ENCODE results near the gene HCK. TPM values are rescaled to one million over a fixed set of nuclear protein-coding genes. Genes with fewer than 3 reads are reported as not detected.
"Not testable (repeated sequence)": the region's sequence is repeated elsewhere in the genome, so short reads cannot be mapped to it uniquely, and the experiment has no call there.

Gene HCK
- total RNA-seq, 4 donors from 2014 or later = 3.0 to 16.9 (median 6.7) TPM

- no peak for DNase-seq
- peaks cover 0 to 58% (median 2%) of the 10 kb centered on the region in 4 donors for H3K27me3 ChIP-seq
- 48 to 61% methylated on average over 8 to 12 of the region's 12 CpGs for WGBS, 2 donors
- H3K27ac ChIP-seq = no peak overlapping the region
- H3K4me3 ChIP-seq = no peak overlapping the region
- no peaks in the 10 kb centered on the region for H3K9me3 ChIP-seq
- H3K36me3 ChIP-seq = no peaks in the 10 kb centered on the region
- no peak for TF ChIP-seq POLR2A (IDR thresholded peaks at IDR 0.05)
- TF ChIP-seq, protein P1, sequence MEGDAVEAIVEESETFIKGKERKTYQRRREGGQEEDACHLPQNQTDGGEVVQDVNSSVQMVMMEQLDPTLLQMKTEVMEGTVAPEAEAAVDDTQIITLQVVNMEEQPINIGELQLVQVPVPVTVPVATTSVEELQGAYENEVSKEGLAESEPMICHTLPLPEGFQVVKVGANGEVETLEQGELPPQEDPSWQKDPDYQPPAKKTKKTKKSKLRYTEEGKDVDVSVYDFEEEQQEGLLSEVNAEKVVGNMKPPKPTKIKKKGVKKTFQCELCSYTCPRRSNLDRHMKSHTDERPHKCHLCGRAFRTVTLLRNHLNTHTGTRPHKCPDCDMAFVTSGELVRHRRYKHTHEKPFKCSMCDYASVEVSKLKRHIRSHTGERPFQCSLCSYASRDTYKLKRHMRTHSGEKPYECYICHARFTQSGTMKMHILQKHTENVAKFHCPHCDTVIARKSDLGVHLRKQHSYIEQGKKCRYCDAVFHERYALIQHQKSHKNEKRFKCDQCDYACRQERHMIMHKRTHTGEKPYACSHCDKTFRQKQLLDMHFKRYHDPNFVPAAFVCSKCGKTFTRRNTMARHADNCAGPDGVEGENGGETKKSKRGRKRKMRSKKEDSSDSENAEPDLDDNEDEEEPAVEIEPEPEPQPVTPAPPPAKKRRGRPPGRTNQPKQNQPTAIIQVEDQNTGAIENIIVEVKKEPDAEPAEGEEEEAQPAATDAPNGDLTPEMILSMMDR (IDR thresholded peaks at IDR 0.05) = no peak
- intact Hi-C loops (cut with DNase I) = loop anchor here (10.0 kb wide), 1 partner anchor 204 kb away; no protein-coding TSS in a partner anchor
- H3K4me1 ChIP-seq = peaks cover 0 to 12% (median 9%) of the 10 kb centered on the region in 3 donors
Measured at GRCh38 chr20:32028647-32029372, 23.2 kb upstream of the HCK start.

GRCh38 chr20:32029561-32029960, 22.5 kb upstream of the HCK start:
- intact Hi-C loops (cut with DNase I) = loop anchor here (10.0 kb wide), 1 partner anchor 205 kb away; no protein-coding TSS in a partner anchor
- no peak overlapping the region for H3K27ac ChIP-seq
- no peak overlapping the region for H3K4me3 ChIP-seq
- 96% methylated on average over 11 of the region's 11 CpGs; no CpG with 5 or more reads in 1 of the 2 donors for WGBS, 2 donors
- peaks cover 0 to 58% (median 2%) of the 10 kb centered on the region in 4 donors for H3K27me3 ChIP-seq
- TF ChIP-seq, protein P1 (IDR thresholded peaks at IDR 0.05) = no peak
- TF ChIP-seq POLR2A (IDR thresholded peaks at IDR 0.05) = no peak
- no peaks in the 10 kb centered on the region for H3K36me3 ChIP-seq
- peaks cover 0 to 12% (median 9%) of the 10 kb centered on the region in 3 donors for H3K4me1 ChIP-seq
- H3K9me3 ChIP-seq = no peaks in the 10 kb centered on the region
- DNase-seq = no peak

DNA sequence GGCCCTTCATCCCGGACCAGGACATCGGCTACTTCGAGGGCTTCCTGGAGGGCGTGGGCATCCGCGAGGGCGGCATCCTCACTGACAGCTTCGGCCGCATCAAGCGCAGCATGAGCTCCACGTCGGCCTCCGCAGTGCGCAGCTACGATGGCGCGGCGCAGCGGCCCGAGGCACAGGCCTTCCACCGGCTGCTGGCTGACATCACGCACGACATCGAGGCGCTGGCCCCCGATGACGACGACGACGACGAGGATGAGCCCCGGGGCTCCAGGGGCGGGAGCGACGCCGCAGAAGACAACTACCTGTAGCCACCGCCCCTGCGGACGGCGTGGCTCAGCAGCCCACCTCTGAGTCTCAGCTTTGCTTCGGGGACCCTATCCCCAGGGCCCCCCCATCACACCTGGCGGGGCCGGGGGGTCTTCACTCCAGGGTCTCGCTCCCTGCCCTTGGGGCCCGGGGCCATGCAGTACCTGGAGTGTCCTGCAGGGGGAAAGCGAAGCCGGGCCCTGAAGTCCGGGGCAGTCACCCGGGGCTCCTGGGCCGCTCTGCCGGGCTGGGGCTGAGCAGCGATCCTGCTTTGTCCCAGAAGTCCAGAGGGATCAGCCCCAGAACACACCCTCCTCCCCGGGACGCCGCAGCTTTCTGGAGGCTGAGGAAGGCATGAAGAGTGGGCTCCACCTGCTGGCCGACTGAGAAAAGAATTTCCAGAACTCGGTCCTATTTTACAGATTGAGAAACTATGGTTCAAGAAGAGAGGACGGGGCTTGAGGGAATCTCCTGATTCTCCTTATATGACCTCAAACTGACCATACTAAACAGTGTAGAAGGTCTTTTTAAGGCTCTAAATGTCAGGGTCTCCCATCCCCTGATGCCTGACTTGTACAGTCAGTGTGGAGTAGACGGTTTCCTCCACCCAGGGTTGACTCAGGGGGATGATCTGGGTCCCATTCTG, 20.8 kb upstream of the HCK start:
- WGBS, 2 donors = 21 to 28% methylated on average over 4 of the region's 59 CpGs
- Histone ChIP-seq H3K27me3 (peaks cover 0 to 60% (median 2%) of the 10 kb centered on the region in 4 donors), H3K4me3 (peak overlapping the region in 3 of 4 donors; percentile 18 to 54 (median 21)), H3K4me1 (peaks cover 0 to 12% (median 9%) of the 10 kb centered on the region in 3 donors), H3K27ac (no peak overlapping the region), H3K36me3 (no peaks in the 10 kb centered on the region), H3K9me3 (no peaks in the 10 kb centered on the region)
- no peak for DNase-seq
- no peak for TF ChIP-seq POLR2A (IDR thresholded peaks at IDR 0.05)
- TF ChIP-seq, protein P1 (IDR thresholded peaks at IDR 0.05) = peak; percentile 80 to 98 (median 92)
- intact Hi-C loops (cut with DNase I) = loop anchor here (5.0 kb wide), 1 partner anchor 61 kb away; no protein-coding TSS in a partner anchor

DNA sequence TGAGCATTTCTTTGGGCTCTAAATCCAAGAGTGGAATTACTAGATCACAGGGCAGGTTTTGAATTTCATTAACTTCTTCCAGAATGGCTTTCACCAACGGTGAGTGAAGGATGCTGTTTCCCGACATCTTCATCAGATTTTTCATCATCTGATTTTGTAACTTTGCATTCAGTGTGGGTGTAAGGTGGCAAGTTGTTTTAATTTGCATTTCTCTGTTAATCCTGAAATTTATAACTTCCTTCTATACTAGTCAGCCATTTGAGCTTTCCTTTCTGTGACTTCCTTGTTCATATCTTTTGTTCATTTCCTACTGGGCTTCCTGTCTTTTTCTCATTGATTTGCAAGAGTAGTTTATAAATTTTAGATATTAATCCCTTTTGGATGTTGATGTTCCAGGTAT, 18.7 kb upstream of the HCK start:
- Histone ChIP-seq H3K9me3 (no peaks in the 10 kb centered on the region), H3K36me3 (no peaks in the 10 kb centered on the region), H3K4me3 (no peak overlapping the region), H3K4me1 (peaks cover 0 to 12% (median 9%) of the 10 kb centered on the region in 3 donors), H3K27me3 (peaks cover 0 to 68% (median 2%) of the 10 kb centered on the region in 4 donors), H3K27ac (no peak overlapping the region)
- intact Hi-C loops (cut with DNase I) = loop anchor here (5.0 kb wide), 1 partner anchor 59 kb away; no protein-coding TSS in a partner anchor
- TF ChIP-seq, protein P1 (IDR thresholded peaks at IDR 0.05) = no peak
- TF ChIP-seq POLR2A (IDR thresholded peaks at IDR 0.05) = no peak
- no peak for DNase-seq
- WGBS, 2 donors = 39 to 45% methylated on average over 2 of the region's 2 CpGs

DNA sequence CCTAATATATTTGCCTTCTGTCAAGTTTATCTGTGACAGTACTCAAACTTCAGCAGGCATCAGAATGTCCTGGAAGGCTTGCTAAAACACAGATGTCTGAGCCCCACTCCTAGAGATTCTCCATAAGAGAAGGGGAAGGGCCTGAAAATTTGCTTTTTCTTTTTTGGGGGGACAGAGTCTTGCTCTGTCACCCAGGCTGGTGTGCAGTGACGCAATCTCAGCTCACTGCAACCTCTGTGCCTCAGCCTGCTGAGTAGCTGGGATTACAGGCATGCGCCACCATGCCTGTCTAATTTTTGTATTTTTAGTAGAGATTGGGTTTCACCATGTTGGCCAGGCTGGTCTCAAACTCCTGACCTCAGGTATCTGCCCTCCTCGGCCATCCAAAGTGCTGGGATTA, 18.3 kb upstream of the HCK start:
- H3K9me3 ChIP-seq, H3K27ac ChIP-seq, DNase-seq, H3K4me3 ChIP-seq, H3K36me3 ChIP-seq: not testable (repeated sequence)
- WGBS, 2 donors = 74 to 81% methylated on average over 3 of the region's 3 CpGs
- H3K4me1 ChIP-seq = peaks cover 0 to 12% (median 9%) of the 10 kb centered on the region in 3 donors
- intact Hi-C loops (cut with DNase I) = loop anchor here (5.0 kb wide), 1 partner anchor 59 kb away; no protein-coding TSS in a partner anchor
- peaks cover 0 to 72% (median 2%) of the 10 kb centered on the region in 4 donors for H3K27me3 ChIP-seq

Measured in esophagus squamous epithelium (tissue), 5 donors.